HG03196 (cell line): ENCODE results near the gene SSX2.
"Not testable (repeated sequence)": the region's sequence is repeated elsewhere in the genome, so short reads cannot be mapped to it uniquely, and the experiment has no call there.

Experiments
- ATAC-seq: cut with Tn5 transposase; IDR thresholded peaks from one replicate; pipeline ENCODE4 v1.9.1; 2021; ENCODE audit not compliant: unreplicated experiment

Gene SSX2, protein sequence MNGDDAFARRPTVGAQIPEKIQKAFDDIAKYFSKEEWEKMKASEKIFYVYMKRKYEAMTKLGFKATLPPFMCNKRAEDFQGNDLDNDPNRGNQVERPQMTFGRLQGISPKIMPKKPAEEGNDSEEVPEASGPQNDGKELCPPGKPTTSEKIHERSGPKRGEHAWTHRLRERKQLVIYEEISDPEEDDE

DNA sequence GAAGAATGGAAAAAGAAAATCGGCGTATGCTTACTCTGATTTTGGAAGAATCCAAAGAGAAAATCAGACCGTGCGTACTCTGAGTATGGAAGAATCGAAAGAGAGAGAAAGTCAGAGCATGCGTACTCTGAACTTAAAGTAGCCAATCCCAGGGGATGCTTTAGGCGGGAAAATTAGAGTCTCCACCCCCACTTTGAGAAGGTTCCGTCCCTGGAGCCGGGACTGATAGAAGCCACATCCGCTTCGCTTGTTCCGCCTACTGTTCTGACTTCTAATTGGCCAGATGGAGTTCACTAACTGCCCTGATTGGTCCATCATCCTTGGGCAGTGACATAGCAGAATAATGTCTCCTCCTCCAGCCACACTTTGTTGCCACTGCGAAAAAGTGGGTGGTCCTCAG is at the start of gene SSX2:
Gene SSX2, minus strand, starts transcription at position 101 of the 400 bp plus-strand sequence. CDS start 1,429 bp downstream, outside the sequence.
- ATAC-seq = not testable (repeated sequence)

DNA sequence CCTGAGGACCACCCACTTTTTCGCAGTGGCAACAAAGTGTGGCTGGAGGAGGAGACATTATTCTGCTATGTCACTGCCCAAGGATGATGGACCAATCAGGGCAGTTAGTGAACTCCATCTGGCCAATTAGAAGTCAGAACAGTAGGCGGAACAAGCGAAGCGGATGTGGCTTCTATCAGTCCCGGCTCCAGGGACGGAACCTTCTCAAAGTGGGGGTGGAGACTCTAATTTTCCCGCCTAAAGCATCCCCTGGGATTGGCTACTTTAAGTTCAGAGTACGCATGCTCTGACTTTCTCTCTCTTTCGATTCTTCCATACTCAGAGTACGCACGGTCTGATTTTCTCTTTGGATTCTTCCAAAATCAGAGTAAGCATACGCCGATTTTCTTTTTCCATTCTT is 44.0 kb upstream of the SSX2 start, which contains the start of gene SSX2B:
Gene SSX2B, plus strand, starts transcription at position 301 of the 400 bp plus-strand sequence. CDS start 1,429 bp downstream, outside the sequence.
- ATAC-seq = not testable (repeated sequence)

DNA sequence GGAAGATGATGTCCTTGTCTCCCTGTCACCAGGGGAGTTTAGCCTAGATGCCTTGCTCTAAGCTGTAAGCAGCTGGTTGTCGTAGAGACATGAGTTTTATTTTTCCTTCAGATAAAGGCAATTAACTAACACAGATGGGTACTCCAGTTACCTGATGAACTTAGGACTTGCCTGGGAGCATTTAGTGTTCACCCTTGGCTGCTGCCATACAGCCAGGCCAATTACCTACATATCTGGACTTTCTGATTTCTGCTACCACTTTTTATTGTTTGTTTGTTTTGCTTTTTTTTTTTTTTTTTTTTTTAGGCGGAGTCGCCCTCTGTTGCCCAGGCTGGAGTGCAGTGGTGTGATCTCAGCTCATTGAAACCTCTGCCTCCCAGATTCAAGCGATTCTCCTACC is 14.9 kb downstream of the SSX2 start:
- ATAC-seq = not testable (repeated sequence)

DNA sequence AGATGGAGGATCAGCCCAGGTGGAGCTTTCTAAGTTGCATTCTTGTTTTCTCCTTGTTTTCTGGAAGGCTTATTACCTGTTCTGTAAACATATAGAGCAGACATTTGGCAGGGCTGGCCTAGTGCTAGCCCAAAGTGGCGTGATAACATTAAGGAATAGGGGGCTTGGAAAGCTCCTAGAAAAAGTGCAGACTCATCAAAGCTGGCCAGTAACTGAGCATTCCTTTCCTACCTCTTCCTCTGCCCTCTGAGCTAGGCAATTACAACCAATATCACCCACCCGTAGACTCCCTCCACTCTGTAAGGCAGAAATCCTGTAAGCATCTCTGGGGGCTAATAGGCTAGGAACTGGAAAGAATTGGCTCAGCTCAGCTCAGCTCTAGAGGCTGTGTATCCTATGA is 44.8 kb downstream of the SSX2 start:
- ATAC-seq = not testable (repeated sequence)

DNA sequence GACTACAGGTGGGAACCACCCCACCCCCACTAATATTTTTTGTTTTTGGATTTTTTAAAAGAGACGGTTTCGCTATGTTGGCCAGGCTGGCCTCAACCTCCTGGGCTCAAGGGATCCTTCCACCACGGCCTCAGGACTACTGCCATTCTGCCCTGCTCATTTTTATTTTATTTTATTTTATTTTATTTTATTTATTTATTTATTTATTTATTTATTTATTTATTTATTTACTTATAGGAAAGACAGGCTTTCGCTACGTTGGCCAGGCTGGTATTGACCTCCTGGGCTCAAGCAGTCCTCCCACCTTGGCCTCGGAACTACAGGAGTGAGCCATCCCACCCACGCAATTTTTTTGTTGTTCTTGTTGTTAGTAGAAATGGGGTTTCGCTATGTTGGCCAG is 51.5 kb downstream of the SSX2 start:
- ATAC-seq = not testable (repeated sequence)

DNA sequence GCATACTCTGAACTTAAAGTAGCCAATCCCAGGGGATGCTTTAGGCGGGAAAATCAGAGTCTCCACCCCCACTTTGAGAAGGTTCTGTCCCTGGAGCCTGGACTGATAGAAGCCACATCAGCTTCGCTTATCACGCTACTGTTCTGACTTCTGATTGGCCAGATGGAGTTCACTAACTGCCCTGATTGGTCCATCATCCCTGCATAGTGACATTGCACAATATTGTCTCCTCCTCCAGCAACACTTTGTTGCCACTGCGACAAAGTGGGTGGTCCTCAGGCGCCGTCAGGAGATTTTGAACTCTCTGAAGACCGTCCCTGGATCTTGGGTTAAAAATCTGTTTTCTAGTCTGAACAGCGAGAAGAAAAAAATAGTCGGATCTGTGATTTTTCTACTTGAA is 52.2 kb downstream of the SSX2 start, which contains the start of gene SSX7:
Gene SSX7, minus strand, starts transcription at position 101 of the 400 bp plus-strand sequence. CDS start 1,428 bp downstream, outside the sequence.
- ATAC-seq = not testable (repeated sequence)

DNA sequence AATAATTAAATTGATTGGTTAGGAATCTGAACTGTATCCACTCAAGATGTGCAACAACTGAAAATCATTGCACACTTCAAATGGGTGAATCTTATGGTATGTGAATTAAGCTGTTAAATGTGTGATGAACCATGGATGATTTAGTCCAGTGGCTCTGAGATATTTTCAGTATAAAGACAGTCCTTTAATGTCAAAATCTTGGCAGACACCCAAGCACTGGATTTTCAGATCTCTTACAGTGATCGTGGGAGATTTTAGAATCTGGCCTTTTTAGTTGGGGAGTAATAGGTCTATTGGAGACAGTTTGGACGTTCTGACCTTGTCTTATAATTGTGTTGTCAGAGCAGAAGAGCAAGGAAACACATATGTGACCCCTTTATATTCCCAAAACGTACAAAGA is 56.3 kb downstream of the SSX2 start:
- not testable (repeated sequence) for ATAC-seq

DNA sequence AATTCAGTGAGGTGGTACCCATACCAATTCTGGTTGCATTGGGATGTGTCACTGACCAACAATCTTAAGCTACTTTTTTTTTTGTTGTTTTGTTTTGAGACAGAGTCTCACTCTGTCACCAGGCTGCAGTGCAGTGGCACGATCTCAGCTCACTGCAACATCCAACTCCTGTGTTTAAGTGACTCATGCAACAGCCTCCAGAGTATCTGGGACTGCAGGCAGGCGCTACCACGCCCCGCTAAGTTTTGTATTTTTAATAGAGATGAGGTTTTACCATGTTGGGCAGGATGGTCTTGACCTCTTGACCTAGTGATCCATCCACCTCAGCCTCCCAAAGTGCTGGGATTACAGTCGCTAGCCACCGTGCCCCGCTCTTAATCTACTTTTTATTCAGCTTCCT is 58.0 kb downstream of the SSX2 start:
- not testable (repeated sequence) for ATAC-seq
